Vagina (tissue), 2 donors: ENCODE measurements around the gene AFAP1L1. TPM values are rescaled to one million over a fixed set of nuclear protein-coding genes. Genes with fewer than 3 reads are reported as not detected.

Source experiments
- DNase-seq, 2 donors: peaks; one replicate each; pipeline ENCODE4 v3.0.0-alpha.2; 2017; ENCODE audit errors: extremely low spot score in 2 of 2
- H3K27ac ChIP-seq: fragments of 200-600 bp; sonication (generic); one replicate; pipeline ENCODE4 v1.5.1; 2019
- H3K27me3 ChIP-seq: fragments of 200-600 bp; sonication (generic); one replicate; pipeline ENCODE4 v1.5.1; 2019
- H3K36me3 ChIP-seq, 2 donors: fragments of 200-600 bp; sonication (generic); one replicate each; pipeline ENCODE4 v1.5.1; 2017 to 2019
- H3K4me1 ChIP-seq: fragments of 200-600 bp; sonication (generic); one replicate; pipeline ENCODE4 v1.5.1; 2019
- H3K4me3 ChIP-seq, 2 donors: fragments of 200-600 bp; sonication (generic); 1 replicate in 1 of 2; 2 replicates in 1 of 2; pipeline ENCODE4 v1.5.1; 2016 to 2019
- H3K9me3 ChIP-seq: fragments of 200-600 bp; sonication (generic); one replicate; pipeline ENCODE4 v1.5.1; 2019
- POLR2A ChIP-seq, 2 donors: fragments of 450-650 bp; IDR thresholded peaks; one replicate each; pipeline ENCODE4 v1.6.1; 2017; ENCODE audit warnings: antibody characterized with exemption in 2 of 2, mild to moderate bottlenecking in 2 of 2, moderate library complexity in 2 of 2
- POLR2AphosphoS5 ChIP-seq, 2 donors: sonication (generic); formaldehyde crosslinking; IDR thresholded peaks; one replicate each; pipeline ENCODE4 v1.9.0; 2017; ENCODE audit warnings: antibody characterized with exemption in 2 of 2, mild to moderate bottlenecking in 2 of 2, low read depth in 1 of 2; ENCODE audit not compliant: insufficient read depth in 1 of 2
- intact Hi-C: fragments of 100-400 bp; cut with DNase I; formaldehyde crosslinking; loops from one replicate; pipeline ENCODE4 v1.15.1; 2023
- total RNA-seq: library from RNA; depleted of rRNA; stranded (reverse); fragments of >200 nt; gene quantifications from one replicate; pipeline ENCODE4 v1.2.3, GENCODE V29; 2016
- TF ChIP-seq, protein P1 (sequence below), 3 experiments: fragments of 450-650 bp in 2 of 3; fragments of 200-600 bp in 1 of 3; sonication (generic) in 1 of 3; IDR thresholded peaks; one replicate each; pipeline ENCODE4 v1.5.1; 2017 to 2019; ENCODE audit warnings: antibody characterized with exemption in 3 of 3, mild to moderate bottlenecking in 2 of 3, moderate library complexity in 2 of 3

Gene AFAP1L1
- total RNA-seq, 1 donor from 2014 or later: 14.7 TPM

DNA sequence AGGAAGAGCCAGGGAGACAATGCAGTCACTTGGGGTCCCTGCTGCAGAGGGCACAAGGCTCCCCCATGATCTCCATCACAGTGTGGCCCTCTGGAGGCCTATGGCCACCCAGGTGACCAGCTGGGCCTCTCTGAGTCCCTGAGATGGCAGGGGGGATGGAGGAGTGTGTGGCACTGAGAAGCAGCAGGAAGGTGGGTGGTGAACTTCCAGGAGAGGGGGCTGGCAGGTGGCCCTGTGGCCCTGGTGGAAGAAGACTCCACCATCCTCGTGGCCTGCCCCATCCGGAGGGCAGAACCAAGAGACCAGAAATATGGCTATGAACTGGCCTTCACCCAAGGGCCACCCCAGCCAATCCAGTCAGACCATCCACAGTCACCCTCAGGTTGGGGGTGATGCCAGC, 31.7 kb upstream of the AFAP1L1 start:
- DNase-seq: no peak
- intact Hi-C loops: no loop called here
- Histone ChIP-seq H3K4me3 (no peak overlapping the region), H3K27ac (no peak overlapping the region), H3K36me3 (no peaks in the 10 kb centered on the region), H3K9me3 (no peaks in the 10 kb centered on the region), H3K27me3 (no peaks in the 10 kb centered on the region), H3K4me1 (no peaks in the 10 kb centered on the region)
- TF ChIP-seq, protein P1, sequence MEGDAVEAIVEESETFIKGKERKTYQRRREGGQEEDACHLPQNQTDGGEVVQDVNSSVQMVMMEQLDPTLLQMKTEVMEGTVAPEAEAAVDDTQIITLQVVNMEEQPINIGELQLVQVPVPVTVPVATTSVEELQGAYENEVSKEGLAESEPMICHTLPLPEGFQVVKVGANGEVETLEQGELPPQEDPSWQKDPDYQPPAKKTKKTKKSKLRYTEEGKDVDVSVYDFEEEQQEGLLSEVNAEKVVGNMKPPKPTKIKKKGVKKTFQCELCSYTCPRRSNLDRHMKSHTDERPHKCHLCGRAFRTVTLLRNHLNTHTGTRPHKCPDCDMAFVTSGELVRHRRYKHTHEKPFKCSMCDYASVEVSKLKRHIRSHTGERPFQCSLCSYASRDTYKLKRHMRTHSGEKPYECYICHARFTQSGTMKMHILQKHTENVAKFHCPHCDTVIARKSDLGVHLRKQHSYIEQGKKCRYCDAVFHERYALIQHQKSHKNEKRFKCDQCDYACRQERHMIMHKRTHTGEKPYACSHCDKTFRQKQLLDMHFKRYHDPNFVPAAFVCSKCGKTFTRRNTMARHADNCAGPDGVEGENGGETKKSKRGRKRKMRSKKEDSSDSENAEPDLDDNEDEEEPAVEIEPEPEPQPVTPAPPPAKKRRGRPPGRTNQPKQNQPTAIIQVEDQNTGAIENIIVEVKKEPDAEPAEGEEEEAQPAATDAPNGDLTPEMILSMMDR (IDR thresholded peaks at IDR 0.05): no peak
- TF ChIP-seq POLR2AphosphoS5 (IDR thresholded peaks at IDR 0.05; ENCODE audit: insufficient read depth in 1 of 2, low read depth in 1 of 2) (no peak), POLR2A (IDR thresholded peaks at IDR 0.05) (no peak)

DNA sequence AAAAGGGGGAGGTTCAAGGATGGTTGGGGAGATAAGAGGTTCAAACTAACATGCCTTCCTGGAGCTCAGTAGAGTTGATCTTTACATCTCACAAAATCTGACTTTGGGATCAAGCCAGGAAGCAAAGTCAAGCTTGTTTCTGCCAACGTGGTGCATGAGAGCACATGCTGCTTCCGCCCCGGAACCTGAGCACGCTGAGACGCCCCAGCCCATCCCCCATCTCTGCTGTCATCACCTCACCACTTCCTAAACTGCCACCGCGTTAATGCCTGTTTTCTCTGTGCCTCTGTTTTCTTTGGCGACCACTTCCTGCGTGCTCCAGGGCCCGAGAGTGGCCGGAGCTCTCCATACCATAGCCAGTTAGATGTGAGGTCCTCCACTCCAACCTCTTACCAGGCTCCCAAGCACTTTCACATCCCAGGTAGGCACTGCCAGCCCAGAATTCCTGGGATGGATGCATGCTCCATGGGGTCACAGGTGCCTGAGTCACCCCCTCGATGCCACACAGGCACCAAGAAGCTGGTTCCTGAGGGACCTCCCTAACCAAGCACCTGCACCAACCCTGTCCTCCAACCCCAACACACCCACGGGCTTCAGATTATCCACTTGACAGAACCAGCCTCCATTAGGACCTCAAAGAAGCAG, 31.2 kb upstream of the AFAP1L1 start:
- intact Hi-C loops: no loop called here

DNA sequence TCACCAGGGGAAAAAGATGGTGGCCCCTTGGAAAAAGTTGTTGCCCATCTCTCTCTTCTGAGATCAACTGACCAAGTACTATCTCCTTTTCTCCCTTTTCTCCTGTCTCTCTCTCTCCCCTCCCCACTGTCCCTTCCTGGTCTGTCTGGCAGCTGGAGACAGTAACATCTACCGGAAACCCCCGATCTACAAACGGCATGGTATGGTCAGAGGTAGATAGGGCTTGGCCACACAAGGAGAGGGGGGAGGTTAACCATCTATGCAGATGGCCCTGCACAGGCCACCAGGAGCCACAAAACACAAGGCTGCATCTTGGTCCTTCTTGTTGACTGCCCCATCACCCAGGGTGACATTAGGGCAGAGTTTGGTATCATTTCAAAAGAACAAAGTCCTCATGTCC, 29.3 kb upstream of the AFAP1L1 start:
- intact Hi-C loops: no loop called here
- no peak overlapping the region for H3K4me3 ChIP-seq

More for the DNA sequence above, 31.2 kb upstream of the AFAP1L1 start:
- no peak overlapping the region for H3K4me3 ChIP-seq
- no peak overlapping the region for H3K27ac ChIP-seq
- no peak for DNase-seq
- no peaks in the 10 kb centered on the region for H3K4me1 ChIP-seq
- H3K9me3 ChIP-seq: no peaks in the 10 kb centered on the region
- no peaks in the 10 kb centered on the region for H3K36me3 ChIP-seq
- TF ChIP-seq POLR2A (IDR thresholded peaks at IDR 0.05): no peak
- no peak for TF ChIP-seq POLR2AphosphoS5 (IDR thresholded peaks at IDR 0.05; ENCODE audit: insufficient read depth in 1 of 2, low read depth in 1 of 2)
- H3K27me3 ChIP-seq: no peaks in the 10 kb centered on the region

DNA sequence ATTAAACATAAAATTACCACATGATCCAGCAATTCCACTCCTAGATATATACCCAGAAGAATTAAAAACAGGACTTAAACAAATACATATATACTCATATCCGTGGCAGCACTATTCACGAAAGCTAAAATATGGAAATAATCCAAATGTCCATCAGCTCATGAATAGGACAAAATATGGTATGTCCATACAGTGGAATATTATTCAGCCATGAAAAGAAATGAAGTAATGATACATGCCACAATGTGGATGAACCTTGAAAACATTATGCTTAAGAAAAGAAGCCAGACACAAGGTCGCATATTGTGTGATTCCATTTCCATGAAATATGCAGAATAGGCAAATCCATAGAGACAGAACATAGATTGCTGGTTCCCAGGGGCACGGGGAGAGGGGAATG, 24.8 kb upstream of the AFAP1L1 start:
- Histone ChIP-seq H3K36me3 (peaks cover 0 to 7% of the 10 kb centered on the region in 2 donors), H3K4me3 (no peak overlapping the region), H3K27me3 (no peaks in the 10 kb centered on the region), H3K4me1 (no peaks in the 10 kb centered on the region), H3K27ac (no peak overlapping the region), H3K9me3 (no peaks in the 10 kb centered on the region)
- no peak for TF ChIP-seq POLR2A (IDR thresholded peaks at IDR 0.05)
- TF ChIP-seq POLR2AphosphoS5 (IDR thresholded peaks at IDR 0.05; ENCODE audit: insufficient read depth in 1 of 2, low read depth in 1 of 2): no peak
- TF ChIP-seq, protein P1 (IDR thresholded peaks at IDR 0.05): no peak
- intact Hi-C loops: no loop called here
- no peak for DNase-seq

More for the DNA sequence above, 29.3 kb upstream of the AFAP1L1 start:
- H3K27me3 ChIP-seq: no peaks in the 10 kb centered on the region
- DNase-seq: no peak
- TF ChIP-seq POLR2AphosphoS5 (IDR thresholded peaks at IDR 0.05; ENCODE audit: insufficient read depth in 1 of 2, low read depth in 1 of 2): no peak
- no peak for TF ChIP-seq POLR2A (IDR thresholded peaks at IDR 0.05)
- TF ChIP-seq, protein P1 (IDR thresholded peaks at IDR 0.05): no peak
- H3K4me1 ChIP-seq: no peaks in the 10 kb centered on the region
- no peaks in the 10 kb centered on the region for H3K9me3 ChIP-seq
- H3K36me3 ChIP-seq: peaks cover 0 to 2% of the 10 kb centered on the region in 2 donors
- no peak overlapping the region for H3K27ac ChIP-seq

DNA sequence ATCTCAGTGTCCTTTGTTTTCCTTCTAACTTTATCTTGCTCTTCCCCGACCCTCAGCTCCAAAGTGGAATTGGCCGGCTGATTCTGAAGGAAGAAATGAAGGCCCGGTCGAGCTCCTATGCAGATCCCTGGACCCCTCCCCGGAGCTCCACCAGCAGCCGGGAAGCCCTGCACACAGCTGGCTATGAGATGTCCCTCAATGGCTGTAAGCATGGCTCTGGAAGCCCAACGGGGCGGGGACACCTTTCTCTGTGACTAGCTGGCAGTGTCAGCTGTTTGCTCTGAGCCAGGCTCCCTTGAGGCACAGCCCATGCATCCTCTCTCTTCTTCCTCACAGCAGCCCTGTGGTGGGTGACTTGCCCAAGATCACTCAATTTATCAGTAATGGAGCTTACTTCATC, 23.9 kb upstream of the AFAP1L1 start:
- Histone ChIP-seq H3K9me3 (no peaks in the 10 kb centered on the region), H3K27ac (no peak overlapping the region), H3K27me3 (no peaks in the 10 kb centered on the region), H3K4me1 (no peaks in the 10 kb centered on the region), H3K36me3 (peaks cover 0 to 7% of the 10 kb centered on the region in 2 donors), H3K4me3 (no peak overlapping the region)
- TF ChIP-seq POLR2AphosphoS5 (IDR thresholded peaks at IDR 0.05; ENCODE audit: insufficient read depth in 1 of 2, low read depth in 1 of 2): no peak
- TF ChIP-seq, protein P1 (IDR thresholded peaks at IDR 0.05): no peak
- TF ChIP-seq POLR2A (IDR thresholded peaks at IDR 0.05): no peak
- intact Hi-C loops: no loop called here
- DNase-seq: no peak
